GM12878 (cell line): ENCODE data around the gene KRT80. TPM values are rescaled to one million over a fixed set of nuclear protein-coding genes. Genes with fewer than 3 reads are reported as not detected.

Source experiments
- ATAC-seq: fragments of 200-7000 bp; cut with Tn5 transposase; 3 replicates; pipeline ENCODE4 v1.9.1; 2020; ENCODE audit warnings: mild to moderate bottlenecking, moderate library complexity
- BruUV-seq: library from RNA; stranded (reverse); fragments of 400-500 nt; replicated peaks from 2 replicates; lab custom pipeline; 2021; lab: Mats Ljungman, UMichigan
- CTCF ChIA-PET: fragments of 300-600 bp; sonication (Branson Sonifier 250); formaldehyde crosslinking; extraction: SDS; loops from one replicate; lab custom pipeline; 2021; ENCODE audit warnings: inconsistent platforms; lab: Yijun Ruan, JAX
- POLR2A ChIA-PET: fragments of 350-600 bp; formaldehyde crosslinking; extraction: SDS; loops from one replicate; lab custom pipeline; 2021; ENCODE audit warnings: inconsistent platforms; lab: Charles Lee
- RAD21 ChIA-PET: fragments of 300-600 bp; sonication (Branson Sonifier 250); formaldehyde crosslinking; loops from one replicate; lab custom pipeline; 2023; ENCODE audit warnings: antibody characterized with exemption; ENCODE audit not compliant: unreplicated experiment; lab: Charles Lee
- SMC1A ChIA-PET: fragments of 300-600 bp; sonication (Branson Sonifier 250); formaldehyde crosslinking; loops from one replicate; lab custom pipeline; 2023; ENCODE audit not compliant: unreplicated experiment, uncharacterized antibody; lab: Charles Lee
- DNase-seq: peaks from one replicate; pipeline ENCODE4 v3.0.0-alpha.2; 2011; ENCODE audit warnings: low read depth, low spot score
- FAIRE-seq: peaks from 3 replicates; lab custom pipeline; 2011; peaks lifted over from hg19 to GRCh38; lab: Jason Lieb, UNC
- H2AFZ ChIP-seq: 2 replicates; pipeline ENCODE4 v1.6.0; 2011; ENCODE audit warnings: low read depth, low read length, control low read depth; ENCODE audit not compliant: control insufficient read depth
- H3K27ac ChIP-seq: 2 replicates; pipeline ENCODE4 v1.5.1; 2011; ENCODE audit warnings: control low read depth; ENCODE audit not compliant: control insufficient read depth, insufficient read depth
- H3K27me3 ChIP-seq, 2 experiments: replicated peaks in 1 of 2; 2 replicates each; pipeline versions ENCODE4 v1.6.0 to v1.6.1; 2011; ENCODE audit warnings: low read length in 1 of 2; ENCODE audit not compliant: control insufficient read depth in 2 of 2, insufficient read depth in 2 of 2
- H3K36me3 ChIP-seq, 2 experiments: 2 replicates each; pipeline ENCODE4 v1.5.1; 2011; ENCODE audit warnings: low read length in 1 of 2; ENCODE audit not compliant: control insufficient read depth in 2 of 2, insufficient read depth in 2 of 2
- H3K4me1 ChIP-seq: 2 replicates; pipeline ENCODE4 v1.6.1; 2011; ENCODE audit warnings: mild to moderate bottlenecking, low read length, moderate library complexity, mixed read lengths; ENCODE audit not compliant: control insufficient read depth, insufficient read depth
- H3K4me2 ChIP-seq: 2 replicates; pipeline ENCODE4 v1.6.0; 2011; ENCODE audit warnings: control low read depth; ENCODE audit not compliant: control insufficient read depth, insufficient read depth
- H3K4me3 ChIP-seq: fragments of 200-600 bp; sonication (generic); 2 replicates; pipeline ENCODE4 v1.5.1; 2016
- H3K79me2 ChIP-seq: 2 replicates; pipeline ENCODE4 v1.6.0; 2011; ENCODE audit warnings: low read length; ENCODE audit not compliant: control insufficient read depth, insufficient read depth
- H3K9ac ChIP-seq: 2 replicates; pipeline ENCODE4 v1.8.0; 2011; ENCODE audit warnings: low read length, control low read depth, mixed read lengths; ENCODE audit not compliant: control insufficient read depth, insufficient read depth
- H3K9me3 ChIP-seq: replicated peaks from 3 replicates; pipeline ENCODE4 v1.5.1; 2011; ENCODE audit warnings: mild to moderate bottlenecking, low read length; ENCODE audit not compliant: control insufficient read depth, insufficient read depth
- H4K20me1 ChIP-seq: 2 replicates; pipeline ENCODE4 v1.6.0; 2011; ENCODE audit not compliant: control insufficient read depth, insufficient read depth
- SMAD1 ChIP-seq: fragments of 450-650 bp; IDR thresholded peaks from 2 replicates; pipeline ENCODE4 v1.6.1; 2018; ENCODE audit warnings: mild to moderate bottlenecking, low read depth; ENCODE audit not compliant: partially characterized antibody
- YY1 ChIP-seq: IDR thresholded peaks from 2 replicates; pipeline ENCODE4 v1.6.1; 2011; ENCODE audit warnings: low read depth, mild to moderate bottlenecking, low read length
- WGBS: methylation state at CpG from one replicate; pipeline ENCODE4 v1.1.6; 2016; ENCODE audit warnings: low lambda C conversion rate; ENCODE audit not compliant: insufficient replicate concordance, insufficient coverage; ENCODE audit errors: missing lambda C conversion rate; 5-methylcytosine and 5-hydroxymethylcytosine counted together
- in situ Hi-C: fragments of 300-500 bp; cut with MboI; formaldehyde crosslinking; loops from 9 replicates; pipeline ENCODE4 v1.14.3; 2018; ENCODE audit warnings: mixed read lengths
- intact Hi-C: fragments of 100-400 bp; cut with micrococcal nuclease; formaldehyde crosslinking; loops from one replicate; pipeline ENCODE4 v1.14.2; 2022; ENCODE audit not compliant: unreplicated experiment
- polyA plus RNA-seq, 11 experiments: library from polyadenylated mRNA; depleted of rRNA in 4 of 11; unstranded in 6 of 11; stranded (reverse) in 5 of 11; fragments of >200 nt; fragmentation: Nextera tagmentation in 4 of 11; fragmentation: Illumina TruSeq in 1 of 11; extraction: Ambion mirVana in 4 of 11; extraction: Trizol in 1 of 11; gene quantifications; 1 replicate in 1 of 11; 2 replicates in 10 of 11; pipeline versions ENCODE4 v1.2.1 to v1.2.3, GENCODE V29; 2011 to 2016; ENCODE audit warnings: inconsistent platforms in 2 of 11, missing spikeins in 2 of 11, low read depth in 1 of 11
- total RNA-seq, 4 experiments: library from RNA; depleted of rRNA in 3 of 4; stranded (reverse); fragments of >200 nt in 3 of 4; fragmentation: Illumina TruSeq in 1 of 4; extraction: Trizol in 1 of 4; gene quantifications; 2 replicates each; pipeline versions ENCODE4 v1.2.1 to v1.2.3, GENCODE V29; 2013 to 2021
- TF ChIP-seq, protein P1 (sequence below): fragments of 450-650 bp; IDR thresholded peaks from 2 replicates; pipeline ENCODE4 v1.6.1; 2017; ENCODE audit warnings: mild to moderate bottlenecking, moderate library complexity

The KRT80 gene
- total and polyA plus RNA-seq, 10 of the 15 experiments (the other 5 are each of a cell fraction or from before 2014, with no cell fraction given) = 0.01 TPM; not detected in 9

DNA sequence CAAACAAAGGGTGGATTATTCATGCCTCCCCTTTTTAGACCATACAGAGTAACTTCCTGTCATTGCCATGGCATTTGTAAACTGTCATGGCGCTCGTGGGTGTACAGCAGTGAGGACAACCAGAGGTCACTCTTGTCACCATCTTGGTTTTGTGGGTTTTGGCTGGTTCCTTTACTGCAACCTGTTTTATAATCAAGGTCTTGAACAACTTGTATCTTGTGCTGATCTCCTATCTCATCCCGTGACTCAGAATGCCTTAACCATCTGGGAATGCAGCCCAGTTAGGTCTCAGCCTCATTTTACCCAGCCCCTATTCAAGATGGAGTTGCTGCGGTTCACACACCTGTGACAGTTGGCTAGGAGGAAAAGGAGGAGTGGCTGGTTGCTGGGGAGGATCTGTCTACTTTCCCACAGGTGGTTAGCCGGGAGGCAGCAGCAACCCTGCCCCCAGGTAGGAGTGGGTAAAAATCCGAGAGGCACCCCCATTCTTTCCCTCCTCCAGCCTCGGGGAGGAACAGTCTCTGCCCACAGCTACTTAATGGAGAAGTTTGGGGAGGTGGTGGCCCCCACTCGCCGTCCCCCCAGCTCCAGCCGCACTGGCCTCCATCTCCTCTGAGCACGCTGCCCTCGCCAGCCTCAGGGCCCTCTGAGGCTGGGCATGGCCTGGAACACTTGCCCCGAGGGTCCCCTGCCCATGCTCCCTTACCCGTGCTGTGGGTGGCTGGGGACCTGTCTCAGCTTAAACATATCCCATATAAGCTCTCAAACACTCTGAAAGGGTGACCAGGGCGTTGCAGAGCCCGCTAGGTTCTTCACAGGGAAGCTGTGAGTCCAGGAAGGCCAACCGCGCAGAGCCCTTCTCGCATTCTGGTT lies 70.6 kb downstream of the KRT80 start:
- in situ Hi-C loops = loop anchor here (5.0 kb wide), 1 partner anchor 94 kb away; no protein-coding TSS in a partner anchor

More for the DNA sequence above, 70.6 kb downstream of the KRT80 start:
- Histone ChIP-seq H3K4me2 (peak overlapping the region; percentile 7), H3K4me3 (no peak overlapping the region), H4K20me1 (no peaks in the 10 kb centered on the region)
- WGBS = 64% methylated on average over 19 of the region's 19 CpGs
- no peak for ATAC-seq
- POLR2A ChIA-PET = interaction anchor here (0.6 to 1.1 kb wide), 3 partner anchors 78 to 96 kb away, joined by 3 to 8 read pairs (median 3); no protein-coding TSS in a partner anchor
- TF ChIP-seq, protein P1, sequence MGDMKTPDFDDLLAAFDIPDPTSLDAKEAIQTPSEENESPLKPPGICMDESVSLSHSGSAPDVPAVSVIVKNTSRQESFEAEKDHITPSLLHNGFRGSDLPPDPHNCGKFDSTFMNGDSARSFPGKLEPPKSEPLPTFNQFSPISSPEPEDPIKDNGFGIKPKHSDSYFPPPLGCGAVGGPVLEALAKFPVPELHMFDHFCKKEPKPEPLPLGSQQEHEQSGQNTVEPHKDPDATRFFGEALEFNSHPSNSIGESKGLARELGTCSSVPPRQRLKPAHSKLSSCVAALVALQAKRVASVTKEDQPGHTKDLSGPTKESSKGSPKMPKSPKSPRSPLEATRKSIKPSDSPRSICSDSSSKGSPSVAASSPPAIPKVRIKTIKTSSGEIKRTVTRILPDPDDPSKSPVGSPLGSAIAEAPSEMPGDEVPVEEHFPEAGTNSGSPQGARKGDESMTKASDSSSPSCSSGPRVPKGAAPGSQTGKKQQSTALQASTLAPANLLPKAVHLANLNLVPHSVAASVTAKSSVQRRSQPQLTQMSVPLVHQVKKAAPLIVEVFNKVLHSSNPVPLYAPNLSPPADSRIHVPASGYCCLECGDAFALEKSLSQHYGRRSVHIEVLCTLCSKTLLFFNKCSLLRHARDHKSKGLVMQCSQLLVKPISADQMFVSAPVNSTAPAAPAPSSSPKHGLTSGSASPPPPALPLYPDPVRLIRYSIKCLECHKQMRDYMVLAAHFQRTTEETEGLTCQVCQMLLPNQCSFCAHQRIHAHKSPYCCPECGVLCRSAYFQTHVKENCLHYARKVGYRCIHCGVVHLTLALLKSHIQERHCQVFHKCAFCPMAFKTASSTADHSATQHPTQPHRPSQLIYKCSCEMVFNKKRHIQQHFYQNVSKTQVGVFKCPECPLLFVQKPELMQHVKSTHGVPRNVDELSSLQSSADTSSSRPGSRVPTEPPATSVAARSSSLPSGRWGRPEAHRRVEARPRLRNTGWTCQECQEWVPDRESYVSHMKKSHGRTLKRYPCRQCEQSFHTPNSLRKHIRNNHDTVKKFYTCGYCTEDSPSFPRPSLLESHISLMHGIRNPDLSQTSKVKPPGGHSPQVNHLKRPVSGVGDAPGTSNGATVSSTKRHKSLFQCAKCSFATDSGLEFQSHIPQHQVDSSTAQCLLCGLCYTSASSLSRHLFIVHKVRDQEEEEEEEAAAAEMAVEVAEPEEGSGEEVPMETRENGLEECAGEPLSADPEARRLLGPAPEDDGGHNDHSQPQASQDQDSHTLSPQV = peak; percentile 64; the same call in 1 of the 2 replicates
- TF ChIP-seq YY1 (peak; percentile 16; the same call in 1 of the 2 replicates), SMAD1 (no peak)
- TF ChIP-seq, all 136 proteins: peak for 2
- Histone ChIP-seq H3K36me3 (no peaks in the 10 kb centered on the region), H3K79me2 (peaks cover 2% of the 10 kb centered on the region; the same call in 1 of the 2 replicates), H3K27me3 (no peaks in the 10 kb centered on the region), H2AFZ (peak overlapping the region; percentile 41), H3K9ac (peak overlapping the region; percentile 21; the same call in 1 of the 2 replicates), H3K4me1 (peaks cover 57% of the 10 kb centered on the region), H3K27ac (peak overlapping the region; percentile 54), H3K9me3 (no peaks in the 10 kb centered on the region)
- RAD21 ChIA-PET = interaction anchor here (0.7 to 5.8 kb wide), 12 partner anchors 33 to 288 kb away, joined by 3 to 86 read pairs (median 4); no protein-coding TSS in a partner anchor
- intact Hi-C loops = no loop called here
- SMC1A ChIA-PET = interaction anchor here (0.9 to 11.3 kb wide), 2 partner anchors 82 to 94 kb away, joined by 3 to 320 read pairs; no protein-coding TSS in a partner anchor
- FAIRE-seq (no peak), DNase-seq (no peak)
- CTCF ChIA-PET = interaction anchor here (0.6 to 10.3 kb wide), 17 partner anchors 9 to 128 kb away, joined by 3 to 395 read pairs (median 6); partner anchors contain the start of genes ATG101 and SMIM41
- BruUV-seq = no TSS peak
